Body of pancreas (tissue), 4 donors: ENCODE data around the gene SH3PXD2B. TPM values are rescaled to one million over a fixed set of nuclear protein-coding genes. Genes with fewer than 3 reads are reported as not detected.
"Not testable (repeated sequence)": the region's sequence is repeated elsewhere in the genome, so short reads cannot be mapped to it uniquely, and the experiment has no call there.

Source experiments
- ATAC-seq: fragments of 150-250 bp; one replicate; pipeline ENCODE4 v1.9.1; 2016
- DNase-seq, 4 donors: peaks; one replicate each; pipeline ENCODE4 v3.0.0-alpha.2; 2019
- H3K27ac ChIP-seq, 4 donors: fragments of 200-600 bp; sonication (generic); 1 replicate in 3 of 4; 2 replicates in 1 of 4; pipeline versions ENCODE4 v1.5.1 to v1.6.1; 2016 to 2019; ENCODE audit warnings: mild to moderate bottlenecking in 1 of 4, mixed read lengths in 1 of 4, moderate library complexity in 1 of 4
- H3K27me3 ChIP-seq, 2 donors: fragments of 200-600 bp; sonication (generic); one replicate each; pipeline ENCODE4 v1.6.0; 2016; ENCODE audit warnings: mild to moderate bottlenecking in 1 of 2
- H3K36me3 ChIP-seq, 2 donors: fragments of 200-600 bp; sonication (generic); replicated peaks in 1 of 2; 2 replicates each; pipeline ENCODE4 v1.5.1; 2016; ENCODE audit warnings: low read depth in 2 of 2; ENCODE audit not compliant: insufficient read depth in 1 of 2
- H3K4me1 ChIP-seq: fragments of 200-600 bp; sonication (generic); one replicate; pipeline ENCODE4 v1.6.0; 2016
- H3K4me3 ChIP-seq, 2 donors: fragments of 200-600 bp; sonication (generic); 1 replicate in 1 of 2; 2 replicates in 1 of 2; pipeline ENCODE4 v1.5.1; 2016 to 2019
- H3K9me3 ChIP-seq, 3 donors: fragments of 200-600 bp; sonication (generic); 1 replicate in 2 of 3; 2 replicates in 1 of 3; pipeline ENCODE4 v1.5.1; 2016
- POLR2A ChIP-seq, 3 donors: fragments of 450-650 bp; IDR thresholded peaks; one replicate each; pipeline ENCODE4 v1.6.1; 2016; ENCODE audit warnings: antibody characterized with exemption in 3 of 3, mild to moderate bottlenecking in 2 of 3
- WGBS, 2 donors: methylation state at CpG; one replicate each; pipeline ENCODE4 v1.1.5; 2017; 5-methylcytosine and 5-hydroxymethylcytosine counted together
- intact Hi-C: fragments of 100-400 bp; cut with DNase I; formaldehyde crosslinking; loops from one replicate; pipeline ENCODE4 v1.15.1; 2023
- total RNA-seq, 2 donors: library from RNA; depleted of rRNA; stranded (reverse); fragments of >200 nt; gene quantifications; one replicate each; pipeline ENCODE4 v1.1.0, GENCODE V29; 2016
- TF ChIP-seq, protein P1 (sequence below), 7 experiments: fragments of 450-650 bp in 4 of 7; fragments of 200-600 bp in 3 of 7; sonication (generic) in 3 of 7; IDR thresholded peaks; one replicate each; pipeline ENCODE4 v1.5.1; 2016 to 2019; ENCODE audit warnings: antibody characterized with exemption in 7 of 7

Gene SH3PXD2B
- total RNA-seq, 2 donors from 2014 or later = 9.9 to 16.9 TPM

DNA sequence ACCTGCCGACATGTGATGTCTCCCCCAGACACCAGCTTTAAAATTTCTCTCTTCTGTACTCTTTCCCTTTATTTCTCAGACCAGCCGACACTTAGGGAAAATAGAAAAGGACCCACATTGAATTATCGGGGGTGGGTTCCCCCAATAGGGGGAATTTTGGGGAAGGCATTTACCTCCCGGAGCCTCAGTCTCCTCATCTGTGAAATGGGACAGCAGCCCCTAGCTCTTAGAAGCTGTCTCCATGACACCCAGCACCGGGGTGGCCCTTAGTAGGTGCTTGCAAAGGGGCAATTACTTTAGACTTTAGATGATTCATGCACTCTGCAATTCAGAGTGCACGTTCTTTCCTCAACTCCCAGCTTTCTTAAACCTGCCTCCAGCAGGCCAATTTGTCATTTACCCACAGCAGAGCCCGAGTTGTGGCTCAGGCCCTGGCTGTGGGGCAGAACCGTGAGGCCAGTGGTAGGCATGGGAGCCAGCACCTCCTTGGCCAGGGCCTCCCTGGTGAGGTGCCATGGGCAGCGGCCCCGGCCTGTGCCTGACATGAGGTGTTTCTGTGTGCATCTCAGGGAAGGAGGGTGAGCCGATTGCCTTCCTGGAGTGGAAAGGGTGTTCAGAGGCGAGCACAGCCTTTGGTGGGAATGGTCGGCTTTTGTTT lies 51.7 kb downstream of the SH3PXD2B start:
- Histone ChIP-seq H3K27ac (no peak overlapping the region), H3K4me3 (no peak overlapping the region), H3K9me3 (no peaks in the 10 kb centered on the region), H3K4me1 (peaks cover 9% of the 10 kb centered on the region), H3K27me3 (no peaks in the 10 kb centered on the region), H3K36me3 (no peaks in the 10 kb centered on the region)
- TF ChIP-seq, protein P1, sequence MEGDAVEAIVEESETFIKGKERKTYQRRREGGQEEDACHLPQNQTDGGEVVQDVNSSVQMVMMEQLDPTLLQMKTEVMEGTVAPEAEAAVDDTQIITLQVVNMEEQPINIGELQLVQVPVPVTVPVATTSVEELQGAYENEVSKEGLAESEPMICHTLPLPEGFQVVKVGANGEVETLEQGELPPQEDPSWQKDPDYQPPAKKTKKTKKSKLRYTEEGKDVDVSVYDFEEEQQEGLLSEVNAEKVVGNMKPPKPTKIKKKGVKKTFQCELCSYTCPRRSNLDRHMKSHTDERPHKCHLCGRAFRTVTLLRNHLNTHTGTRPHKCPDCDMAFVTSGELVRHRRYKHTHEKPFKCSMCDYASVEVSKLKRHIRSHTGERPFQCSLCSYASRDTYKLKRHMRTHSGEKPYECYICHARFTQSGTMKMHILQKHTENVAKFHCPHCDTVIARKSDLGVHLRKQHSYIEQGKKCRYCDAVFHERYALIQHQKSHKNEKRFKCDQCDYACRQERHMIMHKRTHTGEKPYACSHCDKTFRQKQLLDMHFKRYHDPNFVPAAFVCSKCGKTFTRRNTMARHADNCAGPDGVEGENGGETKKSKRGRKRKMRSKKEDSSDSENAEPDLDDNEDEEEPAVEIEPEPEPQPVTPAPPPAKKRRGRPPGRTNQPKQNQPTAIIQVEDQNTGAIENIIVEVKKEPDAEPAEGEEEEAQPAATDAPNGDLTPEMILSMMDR (IDR thresholded peaks at IDR 0.05) = no peak
- TF ChIP-seq POLR2A (IDR thresholded peaks at IDR 0.05) = no peak
- WGBS, 2 donors = 83 to 99% methylated on average over 8 to 13 of the region's 13 CpGs
- intact Hi-C loops = no loop called here
- ATAC-seq (no peak), DNase-seq (no peak)

DNA sequence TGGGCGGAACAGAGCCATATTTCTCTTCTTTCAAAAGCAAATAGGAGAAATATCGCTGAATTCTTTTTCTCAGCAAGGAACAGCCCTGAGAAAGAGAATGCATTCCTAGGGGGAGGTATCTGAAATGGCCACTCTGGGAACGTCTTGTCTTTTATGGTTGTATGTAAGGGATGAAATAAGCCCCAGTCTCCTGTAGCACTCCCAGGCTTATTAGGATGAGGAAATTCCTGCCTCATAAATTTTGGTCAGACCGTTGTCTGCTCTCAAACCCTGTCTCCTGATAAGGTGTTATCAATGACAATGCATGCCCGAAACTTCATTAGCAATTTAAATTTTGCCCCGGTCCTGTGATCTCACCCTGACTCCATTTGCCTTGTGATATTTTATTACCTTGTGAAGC lies 52.3 kb downstream of the SH3PXD2B start:
- ATAC-seq, H3K27me3 ChIP-seq, H3K9me3 ChIP-seq, H3K36me3 ChIP-seq, H3K4me3 ChIP-seq, H3K27ac ChIP-seq, DNase-seq, intact Hi-C loops, H3K4me1 ChIP-seq: not testable (repeated sequence)
- WGBS, 2 donors = 92 to 94% methylated on average over 6 of the region's 6 CpGs

DNA sequence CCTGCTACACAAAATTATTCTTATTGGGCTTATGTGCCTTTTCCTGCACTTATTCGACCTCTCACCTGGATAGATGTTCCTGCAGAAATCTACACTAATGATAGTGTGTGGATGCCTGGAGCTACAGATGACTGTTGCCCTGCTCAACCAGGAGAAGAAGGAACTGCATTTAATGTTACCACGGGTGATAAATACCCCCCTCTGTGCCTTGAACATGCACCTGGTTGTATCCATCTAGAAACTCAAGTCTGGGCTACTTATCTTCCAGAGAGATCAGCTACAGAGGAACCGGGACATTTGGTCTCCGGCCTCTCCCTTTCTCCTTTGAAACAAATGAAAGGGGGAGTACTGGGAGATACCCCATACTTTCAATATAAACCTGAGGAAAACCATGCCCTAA lies 54.5 kb downstream of the SH3PXD2B start:
- Histone ChIP-seq H3K27ac (no peak overlapping the region), H3K4me3 (no peak overlapping the region), H3K36me3 (no peaks in the 10 kb centered on the region), H3K4me1 (no peaks in the 10 kb centered on the region), H3K9me3 (no peaks in the 10 kb centered on the region), H3K27me3 (no peaks in the 10 kb centered on the region)
- TF ChIP-seq POLR2A (IDR thresholded peaks at IDR 0.05) = no peak
- TF ChIP-seq, protein P1 (IDR thresholded peaks at IDR 0.05) = no peak
- intact Hi-C loops = no loop called here
- ATAC-seq (no peak), DNase-seq (no peak)
- WGBS, 2 donors = 86 to 90% methylated on average over 4 of the region's 4 CpGs

DNA sequence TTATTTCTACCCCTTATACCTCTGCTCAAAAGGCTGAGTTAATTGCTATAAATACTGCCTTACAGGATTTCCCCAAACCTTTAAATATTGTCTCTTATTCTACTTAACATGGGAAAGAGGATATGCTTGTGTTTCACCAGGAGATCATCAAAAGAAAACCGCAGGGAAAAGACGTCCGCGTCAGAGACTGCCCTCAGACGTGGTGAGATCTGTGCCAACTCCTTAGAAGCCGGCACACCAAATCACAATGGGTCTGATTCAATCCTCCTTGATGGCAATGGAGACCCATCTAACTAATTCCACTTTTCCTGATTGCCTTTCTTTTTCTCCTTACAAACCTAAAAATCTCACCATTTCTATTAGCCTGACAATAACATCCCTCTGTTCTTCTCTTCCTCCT lies 55.0 kb downstream of the SH3PXD2B start:
- intact Hi-C loops = no loop called here
- no peak for DNase-seq
- H3K27ac ChIP-seq = no peak overlapping the region
- no peak overlapping the region for H3K4me3 ChIP-seq
- H3K9me3 ChIP-seq = no peaks in the 10 kb centered on the region
- no peaks in the 10 kb centered on the region for H3K4me1 ChIP-seq
- ATAC-seq = no peak
- H3K36me3 ChIP-seq = no peaks in the 10 kb centered on the region
- 81 to 82% methylated on average over 6 of the region's 6 CpGs for WGBS, 2 donors
- TF ChIP-seq, protein P1 (IDR thresholded peaks at IDR 0.05) = no peak
- TF ChIP-seq POLR2A (IDR thresholded peaks at IDR 0.05) = no peak
- no peaks in the 10 kb centered on the region for H3K27me3 ChIP-seq

DNA sequence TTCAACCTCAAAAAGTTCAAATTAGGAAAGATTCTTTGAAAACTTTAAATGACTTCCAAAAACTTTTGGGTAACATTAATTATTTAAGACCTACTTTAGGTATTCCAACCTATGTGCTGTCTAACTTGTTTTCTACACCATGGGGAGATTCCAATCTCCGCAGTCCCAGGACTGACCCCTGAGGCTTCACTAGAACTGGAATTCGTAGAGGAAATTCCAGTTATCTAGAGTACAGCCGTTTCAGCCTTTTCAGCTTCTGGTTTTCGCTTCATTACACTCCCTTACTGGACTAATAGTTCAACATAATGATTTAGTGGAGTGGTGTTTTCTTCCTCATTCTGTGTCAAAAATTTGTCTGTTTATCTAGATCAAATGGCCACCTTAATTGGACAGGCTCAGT lies 55.7 kb downstream of the SH3PXD2B start:
- intact Hi-C loops = not testable (repeated sequence)

DNA sequence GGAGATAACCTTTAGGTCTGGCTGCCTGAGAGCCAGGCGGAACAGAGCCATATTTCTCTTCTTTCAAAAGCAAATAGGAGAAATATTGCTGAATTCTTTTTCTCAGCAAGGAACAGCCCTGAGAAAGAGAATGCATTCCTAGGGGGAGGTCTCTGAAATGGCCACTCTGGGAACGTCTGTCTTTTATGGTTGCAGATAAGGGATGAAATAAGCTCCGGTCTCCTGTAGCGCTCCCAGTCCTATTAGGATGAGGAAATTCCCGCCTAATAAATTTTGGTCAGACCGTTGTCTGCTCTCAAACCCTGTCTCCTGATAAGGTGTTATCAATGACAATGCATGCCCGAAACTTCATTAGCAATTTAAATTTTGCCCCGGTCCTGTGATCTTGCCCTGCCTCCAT lies 57.3 kb downstream of the SH3PXD2B start:
- ATAC-seq, H3K9me3 ChIP-seq, H3K27me3 ChIP-seq, H3K36me3 ChIP-seq, H3K4me3 ChIP-seq, intact Hi-C loops, H3K4me1 ChIP-seq, DNase-seq, H3K27ac ChIP-seq: not testable (repeated sequence)
- WGBS, 2 donors = 93 to 95% methylated on average over 8 of the region's 8 CpGs

More for the DNA sequence above, 55.7 kb downstream of the SH3PXD2B start:
- not testable (repeated sequence) for ATAC-seq, H3K36me3 ChIP-seq, DNase-seq, H3K9me3 ChIP-seq, H3K27ac ChIP-seq, H3K27me3 ChIP-seq, H3K4me3 ChIP-seq, H3K4me1 ChIP-seq
- WGBS, 2 donors = 87% methylated on average over 4 of the region's 4 CpGs
